Measurements from ENCODE around the gene ZBTB16.

DNA sequence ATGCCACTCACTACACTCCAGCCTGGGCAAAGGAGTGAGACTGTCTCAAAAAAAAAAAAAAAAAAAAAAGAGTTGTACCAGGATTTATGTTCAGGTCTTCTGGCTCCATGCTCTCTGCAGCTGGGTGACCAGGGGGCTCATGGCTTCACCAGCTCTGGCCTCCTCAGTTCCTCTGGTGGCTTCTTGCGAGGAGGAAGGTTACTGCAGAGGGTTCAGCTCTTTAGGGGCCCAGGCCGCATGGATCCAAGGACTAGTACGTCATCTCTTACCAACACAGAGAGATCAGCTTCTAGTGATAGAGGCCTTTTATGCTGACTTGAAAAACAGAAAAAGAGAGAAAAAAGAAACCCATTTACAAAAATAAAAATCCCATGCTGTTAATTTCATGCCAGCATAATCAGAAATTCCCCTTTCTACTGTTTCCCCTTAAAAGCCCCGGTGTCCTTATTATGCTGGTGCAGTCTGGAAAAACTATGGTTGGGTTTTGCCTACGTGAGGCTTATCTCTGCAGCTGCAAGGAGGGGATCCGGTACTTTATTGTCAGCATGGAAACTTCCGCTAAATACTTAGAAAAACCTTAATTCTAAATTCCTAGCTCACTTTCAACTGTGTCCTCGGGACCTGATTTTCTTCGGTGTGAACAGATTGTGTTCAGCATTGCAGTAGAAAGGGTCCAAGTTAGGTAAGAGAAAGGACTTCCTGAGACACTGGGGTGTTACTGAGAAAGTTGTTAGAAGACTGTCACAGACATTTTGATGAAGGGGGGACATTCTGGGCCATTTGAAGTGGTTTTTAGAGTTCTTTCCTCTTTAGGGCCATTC, 13.7 kb downstream of the ZBTB16 start:
- TF ChIP-seq, protein P1, sequence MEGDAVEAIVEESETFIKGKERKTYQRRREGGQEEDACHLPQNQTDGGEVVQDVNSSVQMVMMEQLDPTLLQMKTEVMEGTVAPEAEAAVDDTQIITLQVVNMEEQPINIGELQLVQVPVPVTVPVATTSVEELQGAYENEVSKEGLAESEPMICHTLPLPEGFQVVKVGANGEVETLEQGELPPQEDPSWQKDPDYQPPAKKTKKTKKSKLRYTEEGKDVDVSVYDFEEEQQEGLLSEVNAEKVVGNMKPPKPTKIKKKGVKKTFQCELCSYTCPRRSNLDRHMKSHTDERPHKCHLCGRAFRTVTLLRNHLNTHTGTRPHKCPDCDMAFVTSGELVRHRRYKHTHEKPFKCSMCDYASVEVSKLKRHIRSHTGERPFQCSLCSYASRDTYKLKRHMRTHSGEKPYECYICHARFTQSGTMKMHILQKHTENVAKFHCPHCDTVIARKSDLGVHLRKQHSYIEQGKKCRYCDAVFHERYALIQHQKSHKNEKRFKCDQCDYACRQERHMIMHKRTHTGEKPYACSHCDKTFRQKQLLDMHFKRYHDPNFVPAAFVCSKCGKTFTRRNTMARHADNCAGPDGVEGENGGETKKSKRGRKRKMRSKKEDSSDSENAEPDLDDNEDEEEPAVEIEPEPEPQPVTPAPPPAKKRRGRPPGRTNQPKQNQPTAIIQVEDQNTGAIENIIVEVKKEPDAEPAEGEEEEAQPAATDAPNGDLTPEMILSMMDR (optimal IDR thresholded peaks at IDR 0.05 in 1 of 3, IDR thresholded peaks at IDR 0.05 in 1 of 3, conservative IDR thresholded peaks at IDR 0.05 in 1 of 3; ENCODE audit: extremely low read depth in 1 of 3, insufficient read depth in 2 of 3, low read length in 3 of 3), result no peak
- no peak for TF ChIP-seq EZH2 (IDR thresholded peaks at IDR 0.05; ENCODE audit: low read length)
